ENCODE data around the gene SYNE3.

SYNE3 gene

GRCh38 chr14:95504135-95505029 lies 12.1 kb downstream of the SYNE3 start:
- no peak for DNase-seq (ENCODE audit: low read depth)

DNA sequence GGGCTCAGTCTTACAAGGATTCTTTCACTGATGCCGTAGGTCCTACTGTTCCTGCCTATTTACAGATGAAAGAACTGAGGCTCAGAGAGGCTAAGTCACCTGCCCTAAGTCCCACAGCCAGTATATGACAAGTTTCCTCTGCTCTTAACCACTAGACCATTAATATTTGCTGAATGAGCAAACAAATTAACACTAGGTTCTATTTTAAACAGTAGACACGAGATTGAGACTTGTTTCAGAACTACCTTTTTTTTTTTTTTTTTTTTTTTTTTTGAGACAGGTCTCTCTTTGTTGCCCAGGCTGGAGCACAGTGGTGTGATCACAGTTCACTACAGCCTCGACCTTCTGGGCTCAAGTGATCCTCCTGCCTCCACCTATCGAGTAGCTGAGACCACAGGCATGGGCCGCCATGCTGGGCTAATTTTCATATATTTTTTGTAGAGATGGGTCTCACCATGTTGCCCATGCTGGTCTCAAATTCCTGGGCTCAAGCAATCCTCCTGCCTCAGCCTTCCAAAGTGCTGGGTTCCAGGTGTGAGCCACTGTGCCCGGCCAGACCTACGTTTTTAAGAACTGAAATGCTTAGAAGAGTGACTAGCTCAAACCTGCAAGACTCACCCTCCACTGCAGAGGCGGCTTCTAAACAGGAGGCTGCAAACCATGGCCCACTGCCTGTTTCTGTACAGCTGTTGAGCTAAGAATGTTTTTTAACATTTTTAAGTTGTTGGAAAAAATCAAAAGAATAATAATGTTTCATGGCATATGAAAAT lies 12.9 kb downstream of the SYNE3 start:
- no peak for DNase-seq (ENCODE audit: low read depth)

GRCh38 chr14:95502381-95502950 lies 14.0 kb downstream of the SYNE3 start:
- DNase-seq (ENCODE audit: low read depth) = no peak

- DNase-seq (ENCODE audit: low read depth) = no peak
Observed at GRCh38 chr14:95500772-95501401, 15.6 kb downstream of the SYNE3 start.

DNA sequence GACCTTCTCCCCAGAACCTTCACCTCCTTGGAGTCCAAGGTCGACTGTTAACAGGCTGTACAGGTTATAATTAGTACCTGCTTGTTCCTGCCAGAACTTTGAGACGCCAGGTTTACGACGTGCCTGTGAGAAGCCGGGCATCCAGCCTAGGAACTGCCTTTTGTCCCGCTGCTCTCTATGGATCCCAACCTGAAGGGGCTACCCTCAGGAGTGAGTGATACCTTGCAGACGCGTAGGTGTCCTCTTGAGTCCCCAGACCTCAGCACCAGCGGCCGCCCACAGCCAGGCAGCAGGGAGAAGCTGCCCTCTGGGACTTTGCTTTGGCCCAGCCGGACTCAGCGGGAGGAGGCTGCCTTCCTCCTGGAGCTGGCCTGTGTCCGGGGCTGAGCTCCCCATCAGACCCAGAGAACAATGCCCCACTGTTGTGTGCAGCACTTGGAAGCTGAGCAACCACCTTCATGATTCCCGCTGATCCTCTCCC lies 16.2 kb downstream of the SYNE3 start:
- no peak for DNase-seq (ENCODE audit: low read depth)

GRCh38 chr14:95499354-95499750 lies 17.1 kb downstream of the SYNE3 start:
- no peak for DNase-seq (ENCODE audit: low read depth)

- DNase-seq (ENCODE audit: low read depth) = no peak
Observed at GRCh38 chr14:95498622-95499353, 17.7 kb downstream of the SYNE3 start.

GRCh38 chr14:95497561-95498011 lies 18.9 kb downstream of the SYNE3 start:
- no peak for DNase-seq (ENCODE audit: low read depth)

DNA sequence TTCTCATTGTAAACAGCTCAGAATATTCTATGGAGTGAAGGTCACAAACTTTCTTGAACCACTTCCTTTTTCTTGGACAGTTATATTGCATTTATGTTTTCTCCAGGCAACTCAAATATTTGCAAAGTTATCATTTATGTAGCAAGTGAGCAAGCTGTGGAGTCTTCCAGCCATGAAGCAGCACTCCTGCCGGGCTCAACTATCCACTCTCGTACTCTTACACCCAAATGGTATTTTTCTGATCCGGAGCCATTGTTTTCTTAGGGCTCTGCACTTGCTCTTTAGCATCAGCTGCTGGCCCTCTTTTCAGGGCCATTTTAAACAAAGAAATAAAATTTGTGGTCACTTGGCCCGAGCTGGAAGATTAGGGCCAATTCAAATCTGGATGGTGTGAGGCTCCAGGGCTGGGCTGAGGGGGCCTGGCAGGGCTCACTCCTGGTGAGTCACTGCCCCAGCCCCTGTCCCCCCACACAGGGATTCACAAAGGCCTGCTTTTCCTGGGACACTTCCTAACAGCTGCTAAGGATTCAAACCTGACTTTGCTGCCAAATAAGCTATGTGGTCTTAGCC lies 19.7 kb downstream of the SYNE3 start:
- DNase-seq (ENCODE audit: low read depth) = no peak

DNA sequence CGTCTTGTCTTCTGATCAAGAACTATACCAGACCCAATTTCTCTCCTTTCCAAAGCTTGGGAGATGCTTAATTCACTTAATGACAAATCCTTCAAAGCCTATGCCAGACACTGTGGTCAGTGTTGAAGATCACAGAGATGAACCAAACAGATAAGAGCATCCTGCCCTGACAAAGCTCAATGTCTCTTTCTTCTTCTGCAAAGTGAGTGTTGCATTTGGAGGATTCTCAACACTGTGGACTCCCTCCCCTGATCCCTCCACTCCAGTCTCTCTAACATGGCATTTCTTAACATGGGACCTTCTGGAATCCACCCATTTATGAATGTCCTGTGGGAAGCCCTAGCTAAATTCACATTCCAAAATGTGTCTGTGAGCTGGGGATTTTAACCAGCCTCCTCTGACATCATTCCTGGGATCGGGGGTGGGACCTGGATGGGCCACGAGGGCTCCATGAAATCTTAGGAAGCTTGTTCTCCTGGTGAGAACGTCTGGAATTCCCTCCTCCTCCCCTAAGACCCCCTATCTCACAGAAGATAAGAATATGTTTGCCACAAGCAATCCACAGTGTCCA lies 20.3 kb downstream of the SYNE3 start:
- no peak for DNase-seq (ENCODE audit: low read depth)

DNA sequence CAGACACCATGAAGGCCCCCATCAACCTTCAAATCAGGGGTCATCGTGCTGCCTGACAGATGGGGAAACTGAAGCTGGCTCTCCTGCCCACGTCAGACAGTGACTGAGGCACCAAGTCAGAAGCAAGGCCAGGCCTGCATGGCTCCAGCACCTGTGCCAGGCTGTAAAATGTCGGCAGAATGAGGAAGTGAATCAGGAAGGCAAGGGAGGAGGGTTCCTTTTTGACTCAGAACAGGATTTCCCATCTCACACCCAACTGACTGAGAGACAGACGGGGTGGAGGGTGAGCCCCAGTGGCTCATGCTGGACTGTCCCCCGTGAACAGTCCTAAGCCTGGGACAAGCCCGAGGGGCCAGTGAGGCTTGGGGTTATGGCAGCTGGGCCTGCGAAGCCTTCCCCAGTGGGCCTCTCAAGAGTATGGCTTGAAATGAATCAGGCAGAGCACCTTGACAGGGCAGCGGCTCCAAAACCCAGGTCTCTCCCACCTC lies 20.9 kb downstream of the SYNE3 start:
- no peak for DNase-seq (ENCODE audit: low read depth)

DNA sequence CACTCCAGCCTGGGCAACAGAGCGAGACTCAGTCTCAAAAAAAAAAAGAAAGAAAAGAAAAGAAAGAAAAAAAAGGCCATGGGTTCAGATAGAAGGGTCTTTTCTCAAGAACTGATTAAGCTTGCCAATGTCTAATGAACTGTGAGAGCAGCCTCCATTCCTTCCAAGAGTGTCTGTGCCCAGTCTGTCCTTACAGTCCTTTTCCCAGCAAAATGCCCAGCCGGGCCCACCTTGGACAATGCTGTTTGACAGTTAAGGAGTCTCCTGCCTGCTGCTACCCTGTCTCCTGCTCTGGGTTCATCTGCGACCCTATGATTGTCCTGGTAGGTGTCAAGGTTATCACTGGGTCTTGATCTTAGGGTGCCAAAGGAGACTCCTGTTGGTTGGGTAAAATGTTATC lies 21.4 kb downstream of the SYNE3 start:
- no peak for DNase-seq (ENCODE audit: low read depth)

- no peak for DNase-seq (ENCODE audit: low read depth)
Observed at GRCh38 chr14:95494456-95494855, 22.0 kb downstream of the SYNE3 start.

DNA sequence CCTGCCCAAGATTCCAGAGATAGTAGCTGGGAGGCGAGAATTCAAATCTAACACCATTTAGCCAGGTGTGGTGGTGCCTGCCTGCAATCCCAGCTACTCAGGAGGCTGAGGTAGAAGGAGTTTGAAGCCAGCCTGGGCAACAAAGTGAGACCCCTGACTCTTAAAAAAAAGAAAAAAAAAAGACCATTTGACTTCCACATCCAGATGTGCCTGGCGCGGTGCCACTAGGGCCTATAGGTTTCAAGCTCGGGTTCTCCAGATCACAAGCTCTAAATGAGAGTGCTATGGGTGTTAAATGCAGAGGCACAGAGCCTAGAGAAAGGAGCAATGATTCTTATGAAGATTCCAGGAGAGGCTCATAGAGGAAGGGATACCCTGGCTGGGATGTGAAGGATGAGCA lies 22.5 kb downstream of the SYNE3 start:
- DNase-seq (ENCODE audit: low read depth) = no peak

DNA sequence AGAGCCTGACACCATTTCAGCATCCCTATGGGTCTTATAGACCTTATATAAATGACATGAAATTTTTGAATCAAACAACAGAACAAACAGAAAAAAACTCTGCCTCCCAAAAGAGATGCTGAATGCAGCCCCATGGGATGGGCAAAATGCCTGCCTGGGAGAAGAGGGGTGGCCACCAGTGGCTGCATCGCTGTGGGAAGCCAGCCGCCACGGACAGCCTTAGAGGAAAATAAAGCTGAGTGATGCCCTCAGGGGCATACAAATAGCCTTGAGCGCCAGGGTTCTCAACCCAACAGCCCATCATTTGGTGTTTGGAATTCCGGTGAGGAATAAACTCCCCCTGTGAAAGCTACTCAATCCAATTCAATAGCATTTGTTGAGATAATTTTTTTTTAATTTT lies 22.9 kb downstream of the SYNE3 start:
- no peak for DNase-seq (ENCODE audit: low read depth)

GRCh38 chr14:95491936-95492608 lies 24.4 kb downstream of the SYNE3 start:
- DNase-seq (ENCODE audit: low read depth) = no peak

DNA sequence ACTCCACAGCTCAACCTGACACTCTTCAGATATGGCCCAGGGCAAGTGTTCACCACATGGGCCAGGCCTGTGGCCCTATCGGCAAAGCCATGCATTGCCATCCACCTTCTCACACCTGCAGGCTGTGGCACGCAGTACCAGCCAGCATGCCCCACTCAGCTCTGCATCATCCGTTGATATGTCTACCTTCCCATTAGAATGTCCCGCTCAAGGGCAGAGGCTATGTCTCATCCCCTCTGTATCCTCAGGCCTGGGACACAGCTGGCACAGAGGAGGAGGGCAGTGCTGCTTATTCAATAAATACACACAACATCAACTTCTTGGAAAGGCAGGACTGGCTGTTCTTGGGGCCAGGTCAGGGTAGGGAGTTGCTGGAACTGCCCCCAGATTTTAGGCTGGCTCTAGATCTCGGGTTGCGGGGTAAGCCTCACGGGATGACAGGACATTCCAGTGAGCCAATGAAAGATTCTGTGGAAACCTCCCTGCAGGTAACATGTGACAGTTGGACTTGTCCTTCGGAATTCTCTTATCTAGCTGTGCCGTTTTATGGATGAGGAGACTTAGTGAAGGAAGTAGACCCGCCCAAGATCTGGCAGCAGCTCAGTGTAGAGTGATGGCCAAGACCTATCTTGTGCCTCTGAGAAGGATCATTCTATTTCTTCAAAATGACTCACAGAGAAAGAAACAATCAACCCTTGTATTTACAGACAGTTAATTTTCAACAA lies 25.6 kb downstream of the SYNE3 start:
- DNase-seq (ENCODE audit: low read depth) = no peak

DNA sequence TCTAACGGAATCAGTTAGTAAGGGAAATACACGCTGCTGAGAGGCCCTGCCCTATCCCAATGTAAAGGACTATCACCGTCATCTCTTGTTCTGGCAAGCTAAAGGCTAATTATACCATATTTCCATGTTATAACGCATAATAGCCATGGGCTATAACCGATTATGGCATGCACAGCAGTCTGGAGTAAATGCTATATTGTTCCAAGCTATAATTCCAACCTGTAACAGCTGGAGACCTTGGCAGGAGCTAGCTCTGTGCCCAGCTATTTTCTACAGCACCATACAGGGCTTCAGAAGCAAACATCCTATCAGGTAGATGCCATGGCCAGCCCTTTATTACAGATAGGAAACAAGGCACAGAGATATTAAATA lies 26.3 kb downstream of the SYNE3 start:
- DNase-seq (ENCODE audit: low read depth) = no peak

Measured in T follicular helper cell (primary cell).